GM19463 (cell line): ENCODE results near the gene ASAP3.

Source experiments
- ATAC-seq: cut with Tn5 transposase; IDR thresholded peaks from one replicate; pipeline ENCODE4 v1.9.1; 2021; ENCODE audit warnings: mild to moderate bottlenecking, moderate library complexity; ENCODE audit not compliant: unreplicated experiment

Gene ASAP3

GRCh38 chr1:23450894-23451293, 33.1 kb downstream of the ASAP3 start:
- ATAC-seq = no peak

GRCh38 chr1:23449958-23450357, 34.0 kb downstream of the ASAP3 start:
- no peak for ATAC-seq

- no peak for ATAC-seq
Measured at GRCh38 chr1:23449306-23449705, 34.7 kb downstream of the ASAP3 start.

- no peak for ATAC-seq
Measured at GRCh38 chr1:23448846-23449245, 35.1 kb downstream of the ASAP3 start.

GRCh38 chr1:23446661-23447310, 37.2 kb downstream of the ASAP3 start:
- no peak for ATAC-seq

GRCh38 chr1:23444596-23445390, 39.2 kb downstream of the ASAP3 start:
- no peak for ATAC-seq

- ATAC-seq = no peak
Measured at GRCh38 chr1:23444104-23444533, 39.9 kb downstream of the ASAP3 start.

GRCh38 chr1:23442751-23443150, 41.2 kb downstream of the ASAP3 start:
- ATAC-seq = no peak

- no peak for ATAC-seq
Measured at GRCh38 chr1:23441446-23442148, 42.4 kb downstream of the ASAP3 start.

GRCh38 chr1:23438545-23438944, 45.4 kb downstream of the ASAP3 start:
- no peak for ATAC-seq

GRCh38 chr1:23437355-23437664, 46.7 kb downstream of the ASAP3 start:
- no peak for ATAC-seq

GRCh38 chr1:23436520-23437354, 47.2 kb downstream of the ASAP3 start:
- no peak for ATAC-seq

GRCh38 chr1:23434260-23434775, 49.7 kb downstream of the ASAP3 start:
- no peak for ATAC-seq

- ATAC-seq = no peak
Measured at GRCh38 chr1:23433122-23433521, 50.9 kb downstream of the ASAP3 start.

GRCh38 chr1:23431431-23431830, 52.5 kb downstream of the ASAP3 start:
- ATAC-seq = no peak

GRCh38 chr1:23430803-23431202, 53.2 kb downstream of the ASAP3 start:
- ATAC-seq = no peak

- no peak for ATAC-seq
Measured at GRCh38 chr1:23428136-23428905, 55.7 kb downstream of the ASAP3 start.

GRCh38 chr1:23427550-23427949, 56.4 kb downstream of the ASAP3 start:
- no peak for ATAC-seq

GRCh38 chr1:23426828-23427227, 57.2 kb downstream of the ASAP3 start:
- ATAC-seq = no peak

GRCh38 chr1:23425193-23425494, 58.8 kb downstream of the ASAP3 start:
- ATAC-seq = no peak
